DMS153 treated with DMSO at 0.1 percent for 48 hours (cell line): Measurements from ENCODE around the gene SLC12A8.

ENCODE experiments used
- DNase-seq: peaks from one replicate; lab custom pipeline; 2025; ENCODE audit not compliant: unreplicated experiment; lab: John Stamatoyannopoulos, UW

SLC12A8 gene

GRCh38 chr3:125080077-125080476, 132.5 kb downstream of the SLC12A8 start:
- DNase-seq: no peak

GRCh38 chr3:125079675-125080045, 132.9 kb downstream of the SLC12A8 start:
- no peak for DNase-seq

- DNase-seq: no peak
Measured at GRCh38 chr3:125078951-125079674, 133.4 kb downstream of the SLC12A8 start.

- DNase-seq: no peak
Measured at GRCh38 chr3:125077864-125078263, 134.7 kb downstream of the SLC12A8 start.

- no peak for DNase-seq
Measured at GRCh38 chr3:125076464-125076863, 136.1 kb downstream of the SLC12A8 start.

- DNase-seq: no peak
Measured at GRCh38 chr3:125075738-125076137, 136.8 kb downstream of the SLC12A8 start.

GRCh38 chr3:125073390-125073905, 139.1 kb downstream of the SLC12A8 start:
- no peak for DNase-seq

GRCh38 chr3:125072749-125073389, 139.7 kb downstream of the SLC12A8 start:
- no peak for DNase-seq

- DNase-seq: no peak
Measured at GRCh38 chr3:125072301-125072700, 140.2 kb downstream of the SLC12A8 start.

- DNase-seq: no peak
Measured at GRCh38 chr3:125069968-125070745, 142.4 kb downstream of the SLC12A8 start.

- DNase-seq: no peak
Measured at GRCh38 chr3:125069452-125069851, 143.1 kb downstream of the SLC12A8 start.

- no peak for DNase-seq
Measured at GRCh38 chr3:125068265-125068664, 144.3 kb downstream of the SLC12A8 start.

GRCh38 chr3:125067225-125067624, 145.3 kb downstream of the SLC12A8 start:
- DNase-seq: no peak

- no peak for DNase-seq
Measured at GRCh38 chr3:125062904-125063618, 149.5 kb downstream of the SLC12A8 start.

- no peak for DNase-seq
Measured at GRCh38 chr3:125061646-125062045, 150.9 kb downstream of the SLC12A8 start.

- DNase-seq: no peak
Measured at GRCh38 chr3:125061170-125061569, 151.4 kb downstream of the SLC12A8 start.

- DNase-seq: no peak
Measured at GRCh38 chr3:125059488-125060245, 152.9 kb downstream of the SLC12A8 start.

- DNase-seq: no peak
Measured at GRCh38 chr3:125058959-125059358, 153.6 kb downstream of the SLC12A8 start.

- no peak for DNase-seq
Measured at GRCh38 chr3:125058529-125058928, 154.0 kb downstream of the SLC12A8 start.

GRCh38 chr3:125057186-125057850, 155.2 kb downstream of the SLC12A8 start:
- DNase-seq: no peak
